ENCODE measurements around the gene MTUS2.

MTUS2 gene

GRCh38 chr13:29487466-29488454 lies 667.6 kb downstream of the MTUS2 start:
- no peaks in the 10 kb centered on the region for H3K27me3 ChIP-seq (replicated peaks; ENCODE audit: control insufficient read depth, insufficient read depth, low read length, poor library complexity, severe bottlenecking)
- H3K27ac ChIP-seq (ENCODE audit: insufficient read depth, low read length, poor library complexity, severe bottlenecking), result no peak overlapping the region
- DNase-seq, result no peak
- no peaks in the 10 kb centered on the region for H3K4me1 ChIP-seq (ENCODE audit: control insufficient read depth, insufficient read depth, low read length, poor library complexity, severe bottlenecking)
- no peak overlapping the region for H3K4me3 ChIP-seq (ENCODE audit: insufficient read depth, low read depth, low read length, poor library complexity, severe bottlenecking)
- no peaks in the 10 kb centered on the region for H3K36me3 ChIP-seq (ENCODE audit: control insufficient read depth, insufficient read depth, low read length)
- H3K9me3 ChIP-seq (ENCODE audit: control insufficient read depth, low read length), result no peaks in the 10 kb centered on the region

DNA sequence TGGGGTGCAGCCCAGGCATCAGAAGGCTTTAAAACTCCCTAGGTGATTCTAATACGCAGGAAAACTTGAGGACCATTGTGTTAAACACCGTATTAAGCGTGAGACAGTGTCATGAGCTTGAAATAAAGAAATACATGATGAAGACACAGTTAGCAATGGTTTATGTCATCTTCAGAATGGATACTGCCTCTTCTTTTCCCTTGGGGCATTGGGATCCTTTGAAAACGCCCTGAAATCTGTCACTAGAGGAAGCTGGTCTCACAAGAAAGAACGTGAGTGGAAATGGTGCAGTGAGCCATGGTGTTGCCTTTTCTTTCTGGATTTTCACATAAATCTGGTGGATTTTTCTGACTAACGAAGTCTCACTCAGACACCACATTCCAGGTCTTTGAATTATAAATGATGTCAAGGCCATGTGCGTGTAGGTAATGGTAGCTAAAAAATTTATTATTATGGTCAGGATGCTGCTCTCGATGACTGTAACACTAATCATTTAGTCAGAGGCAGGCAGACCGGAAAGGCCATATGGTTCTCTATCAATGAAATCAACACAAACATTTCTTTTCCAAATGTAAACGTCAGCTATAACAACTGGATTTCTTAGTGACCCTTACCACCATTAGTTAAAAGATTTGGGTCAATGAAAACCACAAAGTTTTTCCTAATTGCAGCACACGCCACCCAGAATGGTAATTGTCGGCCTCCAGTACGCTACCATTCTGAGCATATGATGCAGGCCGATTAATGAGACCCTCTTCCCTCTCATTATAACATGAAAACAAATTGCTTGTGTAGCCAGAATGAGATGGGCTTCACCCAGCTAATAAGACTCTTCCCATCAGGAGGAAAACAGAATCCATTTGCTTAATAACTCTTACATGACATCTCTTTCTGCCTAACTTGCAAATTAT lies 669.8 kb downstream of the MTUS2 start:
- Histone ChIP-seq H3K27me3 (replicated peaks; ENCODE audit: control insufficient read depth, insufficient read depth, low read length, poor library complexity, severe bottlenecking) (no peaks in the 10 kb centered on the region), H3K4me1 (ENCODE audit: control insufficient read depth, insufficient read depth, low read length, poor library complexity, severe bottlenecking) (no peaks in the 10 kb centered on the region), H3K27ac (ENCODE audit: insufficient read depth, low read length, poor library complexity, severe bottlenecking) (no peak overlapping the region), H3K36me3 (ENCODE audit: control insufficient read depth, insufficient read depth, low read length) (no peaks in the 10 kb centered on the region), H3K4me3 (ENCODE audit: insufficient read depth, low read depth, low read length, poor library complexity, severe bottlenecking) (no peak overlapping the region), H3K9me3 (ENCODE audit: control insufficient read depth, low read length) (no peaks in the 10 kb centered on the region)
- no peak for DNase-seq

GRCh38 chr13:29490561-29490885 lies 670.4 kb downstream of the MTUS2 start:
- Histone ChIP-seq H3K27me3 (replicated peaks; ENCODE audit: control insufficient read depth, insufficient read depth, low read length, poor library complexity, severe bottlenecking) (no peaks in the 10 kb centered on the region), H3K4me1 (ENCODE audit: control insufficient read depth, insufficient read depth, low read length, poor library complexity, severe bottlenecking) (no peaks in the 10 kb centered on the region), H3K9me3 (ENCODE audit: control insufficient read depth, low read length) (no peaks in the 10 kb centered on the region), H3K36me3 (ENCODE audit: control insufficient read depth, insufficient read depth, low read length) (no peaks in the 10 kb centered on the region), H3K4me3 (ENCODE audit: insufficient read depth, low read depth, low read length, poor library complexity, severe bottlenecking) (no peak overlapping the region), H3K27ac (ENCODE audit: insufficient read depth, low read length, poor library complexity, severe bottlenecking) (no peak overlapping the region)
- DNase-seq, result no peak

- Histone ChIP-seq H3K27me3 (replicated peaks; ENCODE audit: control insufficient read depth, insufficient read depth, low read length, poor library complexity, severe bottlenecking) (no peaks in the 10 kb centered on the region), H3K36me3 (ENCODE audit: control insufficient read depth, insufficient read depth, low read length) (no peaks in the 10 kb centered on the region), H3K4me3 (ENCODE audit: insufficient read depth, low read depth, low read length, poor library complexity, severe bottlenecking) (no peak overlapping the region), H3K9me3 (ENCODE audit: control insufficient read depth, low read length) (no peaks in the 10 kb centered on the region), H3K4me1 (ENCODE audit: control insufficient read depth, insufficient read depth, low read length, poor library complexity, severe bottlenecking) (no peaks in the 10 kb centered on the region), H3K27ac (ENCODE audit: insufficient read depth, low read length, poor library complexity, severe bottlenecking) (no peak overlapping the region)
- DNase-seq, result no peak
These were observed 671.1 kb downstream of the MTUS2 start for GRCh38 chr13:29491248-29491647.

DNA sequence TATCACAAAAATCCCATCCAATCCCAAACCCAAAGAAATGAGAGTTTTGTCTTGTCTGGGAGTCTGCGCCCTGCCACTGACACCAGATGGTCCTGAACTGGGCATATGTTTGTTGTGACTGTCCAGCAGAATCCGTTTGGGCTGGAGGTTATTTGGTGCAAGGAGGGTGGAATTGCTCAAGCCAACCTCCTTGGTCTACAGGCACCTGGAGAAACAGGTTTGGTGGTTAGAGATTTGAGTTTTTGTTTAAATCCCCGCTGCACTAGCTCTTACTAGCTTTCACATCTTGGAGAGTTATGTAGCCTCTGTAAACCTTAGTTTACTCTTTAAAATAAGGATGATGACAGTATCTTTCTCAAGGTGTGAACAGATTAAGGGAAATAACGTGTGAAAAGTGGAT lies 673.7 kb downstream of the MTUS2 start:
- no peaks in the 10 kb centered on the region for H3K27me3 ChIP-seq (replicated peaks; ENCODE audit: control insufficient read depth, insufficient read depth, low read length, poor library complexity, severe bottlenecking)
- no peaks in the 10 kb centered on the region for H3K36me3 ChIP-seq (ENCODE audit: control insufficient read depth, insufficient read depth, low read length)
- H3K27ac ChIP-seq (ENCODE audit: insufficient read depth, low read length, poor library complexity, severe bottlenecking), result no peak overlapping the region
- no peaks in the 10 kb centered on the region for H3K9me3 ChIP-seq (ENCODE audit: control insufficient read depth, low read length)
- no peak overlapping the region for H3K4me3 ChIP-seq (ENCODE audit: insufficient read depth, low read depth, low read length, poor library complexity, severe bottlenecking)
- no peaks in the 10 kb centered on the region for H3K4me1 ChIP-seq (ENCODE audit: control insufficient read depth, insufficient read depth, low read length, poor library complexity, severe bottlenecking)
- no peak for DNase-seq

GRCh38 chr13:29494520-29494919 lies 674.4 kb downstream of the MTUS2 start:
- no peak for DNase-seq
- H3K27me3 ChIP-seq (replicated peaks; ENCODE audit: control insufficient read depth, insufficient read depth, low read length, poor library complexity, severe bottlenecking), result no peaks in the 10 kb centered on the region
- H3K4me1 ChIP-seq (ENCODE audit: control insufficient read depth, insufficient read depth, low read length, poor library complexity, severe bottlenecking), result no peaks in the 10 kb centered on the region
- no peaks in the 10 kb centered on the region for H3K36me3 ChIP-seq (ENCODE audit: control insufficient read depth, insufficient read depth, low read length)
- no peaks in the 10 kb centered on the region for H3K9me3 ChIP-seq (ENCODE audit: control insufficient read depth, low read length)
- H3K4me3 ChIP-seq (ENCODE audit: insufficient read depth, low read depth, low read length, poor library complexity, severe bottlenecking), result no peak overlapping the region
- H3K27ac ChIP-seq (ENCODE audit: insufficient read depth, low read length, poor library complexity, severe bottlenecking), result no peak overlapping the region

DNA sequence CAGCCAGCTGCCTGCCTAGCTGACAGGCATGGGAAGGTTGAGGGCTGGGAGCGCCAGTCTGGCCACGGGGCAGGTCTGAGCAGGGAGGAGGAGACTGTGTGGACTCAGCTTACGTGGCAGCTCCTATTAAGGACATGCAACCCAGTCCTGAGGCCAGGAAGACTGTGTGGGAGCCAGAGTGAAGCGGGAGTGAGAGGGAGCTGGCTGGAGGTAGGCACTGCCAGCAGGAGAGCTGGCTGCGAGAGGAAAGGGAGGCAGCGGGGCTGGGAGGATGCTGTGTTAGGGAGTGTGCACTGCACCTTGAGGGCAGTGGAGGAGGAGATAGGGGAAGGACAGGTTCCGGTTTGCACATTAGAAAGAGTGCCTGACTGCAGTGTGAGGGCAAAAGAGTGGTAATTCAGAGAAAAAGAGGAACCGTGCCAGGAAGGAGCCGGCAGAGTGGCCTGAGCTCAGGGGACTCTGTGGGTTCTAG lies 676.1 kb downstream of the MTUS2 start:
- no peak for DNase-seq
- no peaks in the 10 kb centered on the region for H3K4me1 ChIP-seq (ENCODE audit: control insufficient read depth, insufficient read depth, low read length, poor library complexity, severe bottlenecking)
- no peaks in the 10 kb centered on the region for H3K36me3 ChIP-seq (ENCODE audit: control insufficient read depth, insufficient read depth, low read length)
- no peak overlapping the region for H3K27ac ChIP-seq (ENCODE audit: insufficient read depth, low read length, poor library complexity, severe bottlenecking)
- H3K4me3 ChIP-seq (ENCODE audit: insufficient read depth, low read depth, low read length, poor library complexity, severe bottlenecking), result no peak overlapping the region
- no peaks in the 10 kb centered on the region for H3K9me3 ChIP-seq (ENCODE audit: control insufficient read depth, low read length)
- no peaks in the 10 kb centered on the region for H3K27me3 ChIP-seq (replicated peaks; ENCODE audit: control insufficient read depth, insufficient read depth, low read length, poor library complexity, severe bottlenecking)

- DNase-seq, result no peak
- Histone ChIP-seq H3K9me3 (ENCODE audit: control insufficient read depth, low read length) (no peaks in the 10 kb centered on the region), H3K36me3 (ENCODE audit: control insufficient read depth, insufficient read depth, low read length) (no peaks in the 10 kb centered on the region), H3K4me1 (ENCODE audit: control insufficient read depth, insufficient read depth, low read length, poor library complexity, severe bottlenecking) (no peaks in the 10 kb centered on the region), H3K27me3 (replicated peaks; ENCODE audit: control insufficient read depth, insufficient read depth, low read length, poor library complexity, severe bottlenecking) (no peaks in the 10 kb centered on the region), H3K4me3 (ENCODE audit: insufficient read depth, low read depth, low read length, poor library complexity, severe bottlenecking) (no peak overlapping the region), H3K27ac (ENCODE audit: insufficient read depth, low read length, poor library complexity, severe bottlenecking) (no peak overlapping the region)
These were observed 677.1 kb downstream of the MTUS2 start for GRCh38 chr13:29497137-29497654.

DNA sequence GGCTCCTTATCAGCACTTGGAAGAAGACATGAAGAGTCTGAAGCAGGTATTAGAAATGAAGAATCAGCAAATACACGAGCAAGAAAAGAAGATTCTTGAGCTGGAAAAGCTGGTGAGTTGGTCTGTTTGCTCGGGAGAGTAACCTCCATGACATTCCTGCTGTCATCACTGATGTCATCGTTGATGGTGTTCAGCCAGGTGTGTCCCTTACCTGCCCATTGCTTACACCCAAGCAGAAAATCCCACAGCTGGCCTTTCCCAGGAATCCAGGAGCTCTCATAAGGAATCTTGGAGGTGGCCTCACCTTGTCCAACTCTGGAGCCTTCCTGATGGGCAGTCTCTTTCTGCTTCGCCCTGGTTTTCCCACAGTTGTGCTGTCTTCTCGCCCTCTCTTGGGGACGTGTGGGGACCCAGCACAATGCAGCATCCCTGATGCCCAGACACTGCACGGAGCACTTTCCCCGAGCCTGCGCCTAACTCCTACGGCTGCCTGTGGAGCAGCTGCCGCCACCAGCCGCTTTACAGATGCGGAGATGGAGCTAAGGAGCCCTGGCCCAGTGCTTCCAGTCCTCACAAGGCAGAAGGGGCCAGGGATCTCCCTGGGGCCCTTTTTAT lies 678.4 kb downstream of the MTUS2 start:
- Histone ChIP-seq H3K36me3 (ENCODE audit: control insufficient read depth, insufficient read depth, low read length) (no peaks in the 10 kb centered on the region), H3K4me3 (ENCODE audit: insufficient read depth, low read depth, low read length, poor library complexity, severe bottlenecking) (no peak overlapping the region), H3K9me3 (ENCODE audit: control insufficient read depth, low read length) (no peaks in the 10 kb centered on the region), H3K4me1 (ENCODE audit: control insufficient read depth, insufficient read depth, low read length, poor library complexity, severe bottlenecking) (no peaks in the 10 kb centered on the region), H3K27ac (ENCODE audit: insufficient read depth, low read length, poor library complexity, severe bottlenecking) (no peak overlapping the region), H3K27me3 (replicated peaks; ENCODE audit: control insufficient read depth, insufficient read depth, low read length, poor library complexity, severe bottlenecking) (no peaks in the 10 kb centered on the region)
- DNase-seq, result no peak
